ENCODE measurements around the gene NXN. TPM values are rescaled to one million over a fixed set of nuclear protein-coding genes. Genes with fewer than 3 reads are reported as not detected.
"Not testable (repeated sequence)": the region's sequence is repeated elsewhere in the genome, so short reads cannot be mapped to it uniquely, and the experiment has no call there.

NXN gene
- total RNA-seq, 1 donor from 2014 or later, result 53.1 TPM

DNA sequence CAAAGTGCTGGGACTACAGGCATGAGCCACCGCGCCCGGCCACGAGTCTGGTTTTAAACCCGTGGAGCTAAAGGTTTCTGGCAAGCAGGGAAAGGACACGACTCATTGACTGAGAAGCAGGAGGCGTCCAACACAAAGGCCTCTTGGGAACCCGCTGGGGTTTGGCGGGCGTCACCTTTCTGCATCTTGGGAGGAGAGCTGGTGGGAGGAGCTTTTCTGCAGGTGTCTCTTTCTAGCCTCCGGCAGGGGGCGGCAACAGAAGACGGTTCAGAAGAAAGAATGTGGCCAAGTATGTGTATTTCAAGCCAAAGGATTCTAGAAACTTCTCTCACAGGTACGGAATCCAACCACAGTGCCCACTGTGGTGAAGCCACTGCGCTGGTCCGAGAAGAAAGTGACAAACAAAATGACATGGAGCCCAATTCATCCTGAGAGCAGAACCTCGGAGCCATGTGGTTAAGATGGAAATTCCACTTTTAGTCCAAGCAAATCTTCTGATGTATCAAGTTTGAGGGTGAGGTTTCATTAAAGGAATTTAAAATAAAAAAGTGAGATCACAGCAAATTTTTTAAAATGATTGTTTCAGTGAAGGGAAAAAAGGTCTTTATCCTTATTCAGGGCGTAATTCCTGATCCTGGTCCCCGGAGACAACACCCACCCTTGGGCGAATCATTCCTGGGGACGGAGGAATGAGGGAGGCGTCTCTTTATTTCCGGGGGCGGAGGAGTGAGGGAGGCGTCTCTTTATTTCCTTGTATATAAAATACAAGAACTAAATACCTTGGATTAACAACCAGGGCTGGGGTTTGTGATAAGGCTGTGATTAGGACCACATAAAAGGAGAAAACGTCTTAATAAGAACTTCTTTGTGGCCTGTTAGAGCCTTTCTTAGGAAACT is 99.8 kb downstream of the NXN start:
- H3K4me1 Mint-ChIP-seq (ENCODE audit: low read depth), result peaks cover 31% of the 10 kb centered on the region
- no peaks in the 10 kb centered on the region for H3K9me3 Mint-ChIP-seq (ENCODE audit: low read depth)
- no peak overlapping the region for H3K4me3 Mint-ChIP-seq (ENCODE audit: low read depth)
- TF ChIP-seq, protein P1, sequence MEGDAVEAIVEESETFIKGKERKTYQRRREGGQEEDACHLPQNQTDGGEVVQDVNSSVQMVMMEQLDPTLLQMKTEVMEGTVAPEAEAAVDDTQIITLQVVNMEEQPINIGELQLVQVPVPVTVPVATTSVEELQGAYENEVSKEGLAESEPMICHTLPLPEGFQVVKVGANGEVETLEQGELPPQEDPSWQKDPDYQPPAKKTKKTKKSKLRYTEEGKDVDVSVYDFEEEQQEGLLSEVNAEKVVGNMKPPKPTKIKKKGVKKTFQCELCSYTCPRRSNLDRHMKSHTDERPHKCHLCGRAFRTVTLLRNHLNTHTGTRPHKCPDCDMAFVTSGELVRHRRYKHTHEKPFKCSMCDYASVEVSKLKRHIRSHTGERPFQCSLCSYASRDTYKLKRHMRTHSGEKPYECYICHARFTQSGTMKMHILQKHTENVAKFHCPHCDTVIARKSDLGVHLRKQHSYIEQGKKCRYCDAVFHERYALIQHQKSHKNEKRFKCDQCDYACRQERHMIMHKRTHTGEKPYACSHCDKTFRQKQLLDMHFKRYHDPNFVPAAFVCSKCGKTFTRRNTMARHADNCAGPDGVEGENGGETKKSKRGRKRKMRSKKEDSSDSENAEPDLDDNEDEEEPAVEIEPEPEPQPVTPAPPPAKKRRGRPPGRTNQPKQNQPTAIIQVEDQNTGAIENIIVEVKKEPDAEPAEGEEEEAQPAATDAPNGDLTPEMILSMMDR (IDR thresholded peaks at IDR 0.05; ENCODE audit: unreplicated experiment), result peak; percentile 55
- no peaks in the 10 kb centered on the region for H3K27me3 Mint-ChIP-seq
- peak; percentile 19 for DNase-seq (ENCODE audit: low spot score, unreplicated experiment)
- H3K27ac Mint-ChIP-seq, result peak overlapping the region; percentile 27
- H3K36me3 Mint-ChIP-seq (ENCODE audit: insufficient read depth), result peaks cover 8% of the 10 kb centered on the region

DNA sequence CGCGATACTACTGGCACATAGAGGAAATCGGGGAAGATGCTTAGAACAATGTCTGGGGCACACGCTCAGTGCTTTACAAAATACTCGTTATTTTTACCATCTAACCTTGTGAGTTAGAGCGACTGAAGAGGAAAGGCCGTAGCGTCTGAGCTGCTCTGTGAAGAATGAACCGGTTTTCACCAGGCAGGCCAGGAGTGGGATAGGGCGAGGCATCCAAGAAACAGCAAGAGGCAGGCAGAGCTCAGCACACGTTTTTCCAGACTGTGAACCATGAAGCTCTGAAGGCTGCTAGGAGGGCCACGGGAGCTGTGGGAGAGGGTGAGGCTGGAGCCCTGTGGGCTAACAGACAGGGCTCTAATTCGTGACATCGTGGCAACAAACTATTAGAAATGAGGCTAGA is 101.9 kb downstream of the NXN start:
- no peak overlapping the region for H3K4me3 Mint-ChIP-seq (ENCODE audit: low read depth)
- peaks cover 5% of the 10 kb centered on the region for H3K36me3 Mint-ChIP-seq (ENCODE audit: insufficient read depth)
- TF ChIP-seq, protein P1 (IDR thresholded peaks at IDR 0.05; ENCODE audit: unreplicated experiment), result no peak
- H3K4me1 Mint-ChIP-seq (ENCODE audit: low read depth), result peaks cover 20% of the 10 kb centered on the region
- peak overlapping the region; percentile 57 for H3K27ac Mint-ChIP-seq
- no peak for DNase-seq (ENCODE audit: low spot score, unreplicated experiment)
- no peaks in the 10 kb centered on the region for H3K9me3 Mint-ChIP-seq (ENCODE audit: low read depth)
- H3K27me3 Mint-ChIP-seq, result no peaks in the 10 kb centered on the region

DNA sequence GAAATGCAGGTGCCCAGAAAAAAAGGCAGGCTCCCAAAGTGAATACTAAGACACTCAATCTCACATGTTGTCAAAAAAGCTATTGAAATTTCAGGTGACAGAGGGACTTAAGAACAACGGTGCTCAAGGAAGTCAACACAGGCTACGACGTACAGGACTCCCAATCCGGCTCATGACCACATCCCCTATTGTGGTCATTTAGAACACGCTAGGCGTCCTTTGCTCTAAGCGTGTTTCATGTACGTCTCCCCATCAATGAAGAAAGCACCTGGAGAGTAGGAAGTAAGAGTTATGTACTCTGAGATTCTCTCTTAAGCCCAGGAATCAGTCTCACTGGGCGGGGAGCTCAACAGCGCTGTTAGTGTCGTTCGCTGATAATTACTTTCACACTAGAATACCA is 103.3 kb downstream of the NXN start:
- Mint-ChIP-seq H3K27me3 (no peaks in the 10 kb centered on the region), H3K4me1 (ENCODE audit: low read depth) (peaks cover 16% of the 10 kb centered on the region), H3K9me3 (ENCODE audit: low read depth) (no peaks in the 10 kb centered on the region), H3K4me3 (ENCODE audit: low read depth) (no peak overlapping the region), H3K27ac (no peak overlapping the region), H3K36me3 (ENCODE audit: insufficient read depth) (peaks cover 2% of the 10 kb centered on the region)
- TF ChIP-seq, protein P1 (IDR thresholded peaks at IDR 0.05; ENCODE audit: unreplicated experiment), result no peak
- DNase-seq (ENCODE audit: low spot score, unreplicated experiment), result no peak

DNA sequence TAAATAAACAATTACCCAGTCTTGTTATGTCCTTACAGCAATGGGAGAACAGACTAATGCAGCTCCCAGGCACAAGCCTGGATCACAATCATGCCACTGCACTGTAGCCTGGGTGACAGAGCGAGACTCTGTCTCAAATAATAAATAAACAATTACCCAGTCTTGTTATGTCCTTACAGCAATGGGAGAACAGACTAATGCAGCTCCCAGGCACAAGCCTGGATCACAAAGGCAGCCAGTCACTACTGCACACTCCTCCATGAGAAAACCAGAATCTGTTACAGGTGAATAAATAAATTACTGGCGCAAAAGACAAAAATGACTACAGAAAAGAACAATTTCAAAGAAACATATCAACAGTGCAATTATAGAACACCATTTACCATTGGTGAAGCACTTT is 105.0 kb downstream of the NXN start:
- DNase-seq (ENCODE audit: low spot score, unreplicated experiment); H3K9me3 Mint-ChIP-seq (ENCODE audit: low read depth); H3K36me3 Mint-ChIP-seq (ENCODE audit: insufficient read depth); H3K27ac Mint-ChIP-seq; H3K27me3 Mint-ChIP-seq; H3K4me3 Mint-ChIP-seq (ENCODE audit: low read depth): not testable (repeated sequence)
- peaks cover 11% of the 10 kb centered on the region for H3K4me1 Mint-ChIP-seq (ENCODE audit: low read depth)

DNA sequence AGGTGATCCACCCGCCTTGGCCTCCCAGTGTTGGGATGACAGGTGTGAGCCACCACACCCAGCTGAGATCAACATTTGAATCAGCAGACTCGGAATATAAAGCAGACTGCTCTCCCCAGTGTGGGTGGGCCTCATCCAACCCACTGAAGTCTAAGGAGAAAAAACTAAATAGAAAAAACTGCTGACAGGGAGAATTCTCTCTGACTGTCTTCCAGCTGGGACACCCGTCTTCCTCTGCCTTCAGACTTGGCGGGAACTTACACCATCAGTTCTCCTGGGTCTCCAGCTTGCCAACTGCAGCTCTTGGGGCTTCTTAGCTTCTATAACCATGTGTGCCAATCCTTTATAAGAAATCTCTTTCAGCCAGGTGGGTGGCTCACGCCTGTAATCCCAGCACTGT is 106.7 kb downstream of the NXN start:
- Mint-ChIP-seq H3K4me1 (ENCODE audit: low read depth) (peaks cover 8% of the 10 kb centered on the region), H3K4me3 (ENCODE audit: low read depth) (no peak overlapping the region), H3K36me3 (ENCODE audit: insufficient read depth) (peaks cover 3% of the 10 kb centered on the region), H3K27ac (no peak overlapping the region), H3K9me3 (ENCODE audit: low read depth) (no peaks in the 10 kb centered on the region), H3K27me3 (no peaks in the 10 kb centered on the region)
- DNase-seq (ENCODE audit: low spot score, unreplicated experiment), result no peak
- TF ChIP-seq, protein P1 (IDR thresholded peaks at IDR 0.05; ENCODE audit: unreplicated experiment), result no peak

All from progenitor cell of endocrine pancreas (in vitro differentiated cells).